Fibroblast of mammary gland (primary cell): ENCODE results near the gene KIF6.

Experiments used
- DNase-seq: peaks from one replicate; pipeline ENCODE4 v3.0.0-alpha.2; 2010; ENCODE audit warnings: low read depth
- H3K4me3 ChIP-seq: 2 replicates; pipeline ENCODE4 v1.5.1; 2011; ENCODE audit warnings: low read depth, mild to moderate bottlenecking, low read length, moderate library complexity; ENCODE audit not compliant: control insufficient read depth
- TF ChIP-seq, protein P1 (sequence below): conservative IDR thresholded peaks from 2 replicates; pipeline ENCODE4 v1.5.1; 2011; ENCODE audit warnings: low read depth, low read length, inconsistent platforms; ENCODE audit not compliant: control insufficient read depth, insufficient read depth

The KIF6 gene

DNA sequence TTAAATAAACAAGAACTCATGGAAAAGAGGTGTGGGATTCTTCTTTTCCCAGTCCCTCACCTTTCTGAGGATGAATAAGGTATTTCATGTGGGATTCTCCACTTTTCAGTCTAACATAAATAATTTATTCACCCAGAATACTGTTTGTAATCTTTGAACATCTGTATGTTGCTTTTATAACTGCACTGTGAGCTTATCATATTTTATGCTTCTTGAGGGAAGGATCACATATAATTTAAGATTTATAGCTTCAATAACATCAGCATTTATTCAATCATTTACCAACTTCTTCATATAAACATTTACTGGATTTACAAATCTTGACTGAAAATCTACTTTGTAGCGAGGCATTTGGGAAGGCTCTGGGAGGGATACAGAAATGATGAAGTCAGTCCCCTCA lies 248.5 kb downstream of the KIF6 start:
- TF ChIP-seq, protein P1, sequence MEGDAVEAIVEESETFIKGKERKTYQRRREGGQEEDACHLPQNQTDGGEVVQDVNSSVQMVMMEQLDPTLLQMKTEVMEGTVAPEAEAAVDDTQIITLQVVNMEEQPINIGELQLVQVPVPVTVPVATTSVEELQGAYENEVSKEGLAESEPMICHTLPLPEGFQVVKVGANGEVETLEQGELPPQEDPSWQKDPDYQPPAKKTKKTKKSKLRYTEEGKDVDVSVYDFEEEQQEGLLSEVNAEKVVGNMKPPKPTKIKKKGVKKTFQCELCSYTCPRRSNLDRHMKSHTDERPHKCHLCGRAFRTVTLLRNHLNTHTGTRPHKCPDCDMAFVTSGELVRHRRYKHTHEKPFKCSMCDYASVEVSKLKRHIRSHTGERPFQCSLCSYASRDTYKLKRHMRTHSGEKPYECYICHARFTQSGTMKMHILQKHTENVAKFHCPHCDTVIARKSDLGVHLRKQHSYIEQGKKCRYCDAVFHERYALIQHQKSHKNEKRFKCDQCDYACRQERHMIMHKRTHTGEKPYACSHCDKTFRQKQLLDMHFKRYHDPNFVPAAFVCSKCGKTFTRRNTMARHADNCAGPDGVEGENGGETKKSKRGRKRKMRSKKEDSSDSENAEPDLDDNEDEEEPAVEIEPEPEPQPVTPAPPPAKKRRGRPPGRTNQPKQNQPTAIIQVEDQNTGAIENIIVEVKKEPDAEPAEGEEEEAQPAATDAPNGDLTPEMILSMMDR = no peak
- DNase-seq = no peak
- no peak overlapping the region for H3K4me3 ChIP-seq

DNA sequence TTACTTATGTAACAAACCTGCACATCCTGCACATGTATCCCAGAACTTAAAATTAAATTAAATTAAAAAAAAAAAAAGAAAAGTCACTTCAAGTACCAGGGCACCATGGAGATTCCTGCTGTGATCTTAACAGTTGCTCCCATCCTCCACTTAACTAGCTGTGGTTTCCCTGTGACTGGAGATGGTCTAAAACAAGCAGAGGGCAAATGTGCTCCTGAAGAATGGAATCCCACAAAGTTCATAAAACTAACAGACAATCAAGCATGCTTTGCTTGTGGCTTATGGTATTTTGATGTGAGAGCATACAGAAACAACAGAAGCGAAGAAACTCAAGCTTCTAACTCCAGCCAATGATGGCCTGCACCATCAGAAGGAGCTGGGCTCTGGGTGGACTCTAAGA lies 249.1 kb downstream of the KIF6 start:
- TF ChIP-seq, protein P1 = no peak
- DNase-seq = no peak
- no peak overlapping the region for H3K4me3 ChIP-seq

DNA sequence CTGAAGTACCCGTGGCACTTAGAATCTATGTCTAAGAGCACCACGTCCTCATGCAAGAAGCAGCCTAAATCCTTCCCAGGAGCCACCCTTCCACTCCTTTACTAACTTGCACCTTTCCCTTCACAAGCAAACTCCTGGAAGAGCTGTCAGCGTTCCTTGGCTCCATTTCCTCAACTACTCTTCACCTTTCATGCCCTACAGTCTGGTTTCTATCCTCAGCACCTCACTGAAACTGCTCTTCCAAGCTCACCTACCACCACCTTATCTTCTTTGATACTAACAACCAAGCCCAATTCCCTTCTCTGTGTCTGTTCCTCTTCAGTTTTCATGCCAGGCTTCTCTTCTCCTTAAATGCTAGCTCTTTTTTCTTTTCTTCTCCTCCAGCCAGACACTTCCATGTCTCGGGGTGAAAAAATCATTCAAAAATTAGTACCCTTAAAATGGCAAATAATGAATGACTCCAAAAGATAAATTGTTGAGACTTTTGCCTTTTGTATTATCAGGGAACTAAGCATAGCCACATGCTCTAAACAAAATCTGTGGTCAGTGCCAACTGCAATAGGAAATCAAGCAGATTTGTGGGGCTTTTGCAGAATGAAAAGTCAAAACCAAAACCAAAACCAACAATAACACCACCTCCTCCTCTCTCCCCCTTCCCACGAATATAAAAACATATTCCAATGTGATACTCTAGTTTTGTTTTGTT lies 253.1 kb downstream of the KIF6 start:
- H3K4me3 ChIP-seq = no peak overlapping the region
- TF ChIP-seq, protein P1 = no peak
- DNase-seq = no peak

DNA sequence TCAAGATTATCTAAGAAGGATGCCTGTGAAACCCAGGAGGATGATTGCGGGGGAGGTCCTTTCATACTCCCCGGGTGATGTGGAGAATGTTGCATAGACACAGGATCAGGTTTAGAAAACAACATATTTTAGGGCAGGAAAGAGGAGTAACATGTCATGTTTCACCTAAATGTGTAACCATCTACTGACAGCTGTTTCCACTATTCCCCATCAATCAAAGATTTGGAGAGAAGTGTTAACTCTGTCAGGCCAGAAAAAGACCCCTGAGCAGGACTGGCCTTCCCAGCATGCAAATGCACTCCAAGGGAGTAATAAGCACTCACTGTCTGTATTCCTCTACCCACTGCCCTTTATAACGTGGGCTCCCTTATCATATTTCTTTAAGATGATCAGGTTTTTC lies 254.7 kb downstream of the KIF6 start:
- TF ChIP-seq, protein P1 = no peak
- DNase-seq = no peak
- no peak overlapping the region for H3K4me3 ChIP-seq

DNA sequence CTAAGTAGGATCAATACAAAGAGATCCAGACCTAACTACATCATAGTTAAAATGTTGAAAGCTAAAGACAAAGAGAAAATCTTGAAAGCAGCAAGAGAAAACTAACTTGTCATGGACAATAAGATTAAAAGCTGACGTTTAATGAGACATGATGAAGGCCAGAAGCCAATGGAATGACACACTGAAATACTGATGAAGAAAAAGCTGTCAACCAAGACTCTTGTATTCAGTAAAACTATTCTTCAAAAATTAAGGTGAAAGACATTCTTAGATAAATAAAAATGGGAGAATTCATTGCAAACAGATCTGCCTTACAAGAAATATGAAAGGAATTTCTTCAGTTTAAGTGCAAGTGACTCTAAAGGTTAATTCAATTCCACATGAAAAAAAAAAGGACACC lies 256.8 kb downstream of the KIF6 start:
- TF ChIP-seq, protein P1 = no peak
- no peak overlapping the region for H3K4me3 ChIP-seq
- no peak for DNase-seq

DNA sequence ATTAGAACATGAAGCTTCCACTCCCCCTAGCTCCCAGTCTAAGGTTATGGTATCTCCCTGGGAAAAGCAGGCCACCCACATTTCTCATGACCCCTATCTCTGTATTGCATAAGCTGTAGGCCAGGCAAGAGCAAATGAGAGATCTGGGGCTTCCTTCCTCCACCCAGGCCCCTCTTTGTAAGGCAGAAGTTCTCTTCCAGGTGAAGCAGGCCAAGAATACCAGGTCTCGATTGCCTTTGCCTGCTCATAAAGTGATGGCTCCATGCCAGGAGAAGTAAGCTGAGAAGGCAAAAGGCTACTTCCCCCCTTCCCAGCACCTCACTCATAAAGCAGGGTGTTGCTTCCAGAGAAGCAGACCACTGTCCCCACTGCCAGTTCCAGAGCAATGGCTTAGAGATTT lies 258.6 kb downstream of the KIF6 start:
- DNase-seq = no peak
- no peak overlapping the region for H3K4me3 ChIP-seq
- TF ChIP-seq, protein P1 = no peak

DNA sequence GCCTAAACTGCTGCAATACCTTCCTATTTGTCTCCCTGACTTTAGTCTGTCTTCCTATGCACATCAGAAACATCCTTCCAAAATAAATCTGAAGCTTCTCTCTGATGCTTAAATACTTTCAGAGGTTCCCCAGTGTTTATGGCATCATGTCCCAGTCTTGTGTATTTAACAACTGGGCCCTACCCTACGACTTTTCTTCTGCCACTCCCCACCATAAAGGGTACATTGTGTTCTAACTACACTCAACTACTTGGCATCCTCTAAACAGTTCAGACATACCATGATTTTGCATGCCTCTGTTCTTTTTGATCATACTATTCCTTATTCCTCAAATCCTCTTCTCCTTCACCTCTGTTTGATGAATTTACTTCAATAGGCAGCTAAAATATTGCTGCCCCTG lies 259.7 kb downstream of the KIF6 start:
- TF ChIP-seq, protein P1 = no peak
- H3K4me3 ChIP-seq = no peak overlapping the region
- no peak for DNase-seq
